ENCODE measurements around the gene DUSP22.

- TF ChIP-seq BACH2 (CRISPR knock-in tag; IDR thresholded peaks at IDR 0.05; ENCODE audit: borderline replicate concordance) (no peak), ARNTL (CRISPR knock-in tag; IDR thresholded peaks at IDR 0.05; ENCODE audit: borderline replicate concordance, low read depth) (no peak), ZNF565 (CRISPR knock-in tag; conservative IDR thresholded peaks at IDR 0.05; ENCODE audit: low read depth) (no peak), ZNF8 (CRISPR knock-in tag; IDR thresholded peaks at IDR 0.05) (no peak), ZFP3 (CRISPR knock-in tag; IDR thresholded peaks at IDR 0.05) (no peak)
These were observed 7.1 kb downstream of the DUSP22 start for GRCh38 chr6:299104-299980.
